ENCODE measurements around the gene CYRIA.

CYRIA gene

DNA sequence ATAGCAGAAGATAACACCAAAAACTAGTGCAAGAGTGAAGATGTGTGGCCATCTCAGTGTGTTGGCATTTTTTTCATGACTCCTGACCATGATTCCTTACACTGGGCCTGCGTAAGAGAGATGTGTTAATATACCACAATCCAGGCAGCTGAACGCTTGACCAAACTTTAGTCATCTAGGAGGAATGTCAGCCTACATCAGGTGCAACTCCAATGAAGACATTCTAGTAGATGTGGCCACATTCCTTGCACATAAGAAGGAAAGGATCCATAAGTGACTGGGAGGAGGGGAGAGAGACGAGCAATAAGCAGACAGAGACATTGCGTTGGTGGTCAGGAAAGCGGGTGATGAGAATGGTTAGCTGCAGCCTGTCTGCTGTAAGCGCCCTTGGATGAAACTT, 42.6 kb downstream of the CYRIA start:
- no peaks in the 10 kb centered on the region for H3K9me3 Mint-ChIP-seq

DNA sequence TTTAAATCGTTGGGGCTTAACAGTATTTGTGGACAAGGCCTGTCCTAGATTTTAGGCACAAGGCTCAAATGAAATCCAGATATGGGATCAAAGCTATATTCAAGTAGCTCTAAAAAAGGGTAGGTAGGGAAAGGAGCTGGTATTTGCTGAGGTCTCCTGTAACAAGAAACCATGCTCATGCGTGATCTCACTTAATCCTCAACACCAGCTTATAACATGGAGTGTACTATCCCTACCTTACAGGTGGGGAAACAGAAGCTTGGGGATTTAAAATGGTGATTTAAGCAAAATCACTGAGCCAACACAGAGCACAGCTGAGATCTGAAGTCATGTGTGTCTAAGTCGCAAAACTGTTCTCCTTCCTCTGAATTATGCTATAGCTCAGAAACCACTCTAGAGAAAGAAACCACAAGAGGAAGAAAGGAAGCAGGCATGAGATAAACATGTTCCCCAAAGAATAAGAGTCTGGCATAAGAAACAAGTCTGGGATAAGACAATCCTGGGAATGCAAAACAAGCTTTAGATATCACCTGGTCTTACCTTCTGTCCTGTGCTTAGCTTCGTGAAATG, 43.1 kb downstream of the CYRIA start:
- Mint-ChIP-seq H3K4me1 (peaks cover 42% of the 10 kb centered on the region), H3K36me3 (ENCODE audit: low read depth) (no peaks in the 10 kb centered on the region), H3K27me3 (no peaks in the 10 kb centered on the region), H3K9me3 (no peaks in the 10 kb centered on the region), H3K4me3 (no peak overlapping the region), H3K27ac (no peak overlapping the region)
- no peak for DNase-seq
- ATAC-seq = no peak

More for the DNA sequence above, 42.6 kb downstream of the CYRIA start:
- H3K4me1 Mint-ChIP-seq = peaks cover 48% of the 10 kb centered on the region
- ATAC-seq (no peak), DNase-seq (no peak)
- no peaks in the 10 kb centered on the region for H3K36me3 Mint-ChIP-seq (ENCODE audit: low read depth)
- H3K4me3 Mint-ChIP-seq = no peak overlapping the region
- no peaks in the 10 kb centered on the region for H3K27me3 Mint-ChIP-seq
- H3K27ac Mint-ChIP-seq = no peak overlapping the region

DNA sequence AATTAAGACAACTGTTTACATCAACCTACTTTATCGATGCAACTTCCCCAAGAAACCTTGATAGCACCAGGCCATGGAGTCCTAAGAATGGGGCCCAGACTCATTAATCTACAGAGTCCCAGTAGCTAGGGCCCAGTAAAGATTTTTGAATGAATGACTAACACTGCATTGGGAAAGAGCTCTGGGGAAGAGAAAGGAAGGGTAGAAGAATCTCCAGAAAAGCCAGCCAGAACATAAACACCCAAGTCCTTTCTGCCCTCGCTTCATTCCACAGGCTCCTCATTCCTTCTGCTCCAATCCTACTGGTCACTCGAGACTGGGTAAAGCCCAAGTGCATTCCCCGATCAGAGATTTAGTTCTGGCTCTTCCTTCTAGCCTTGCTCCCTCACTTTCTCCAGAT, 44.3 kb downstream of the CYRIA start:
- no peak overlapping the region for H3K4me3 Mint-ChIP-seq
- peaks cover 37% of the 10 kb centered on the region for H3K4me1 Mint-ChIP-seq
- H3K27me3 Mint-ChIP-seq = no peaks in the 10 kb centered on the region
- H3K9me3 Mint-ChIP-seq = no peaks in the 10 kb centered on the region
- no peaks in the 10 kb centered on the region for H3K36me3 Mint-ChIP-seq (ENCODE audit: low read depth)
- ATAC-seq (no peak), DNase-seq (no peak)
- H3K27ac Mint-ChIP-seq = no peak overlapping the region

DNA sequence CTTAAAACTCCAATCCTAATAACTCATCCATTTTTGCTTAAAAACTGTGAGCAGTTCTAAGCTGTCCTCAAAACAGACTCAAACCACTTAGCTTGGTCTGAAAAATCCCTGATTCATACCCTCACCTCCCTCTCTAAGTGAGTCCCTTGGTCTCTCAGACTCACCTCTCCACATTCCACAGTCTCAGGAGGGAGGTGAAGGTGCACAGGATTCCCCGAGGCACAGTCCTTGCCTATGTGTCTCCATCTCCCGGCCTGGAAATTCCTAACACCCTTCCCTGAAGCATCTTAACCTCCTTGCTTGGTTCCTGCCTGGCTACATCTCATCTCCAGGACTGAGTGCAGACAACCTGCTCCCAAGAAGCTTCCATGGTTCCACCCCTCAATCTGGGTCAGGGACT, 45.0 kb downstream of the CYRIA start:
- H3K4me3 Mint-ChIP-seq = no peak overlapping the region
- peaks cover 31% of the 10 kb centered on the region for H3K4me1 Mint-ChIP-seq
- H3K9me3 Mint-ChIP-seq = no peaks in the 10 kb centered on the region
- no peak for ATAC-seq
- H3K27me3 Mint-ChIP-seq = no peaks in the 10 kb centered on the region
- no peak overlapping the region for H3K27ac Mint-ChIP-seq
- H3K36me3 Mint-ChIP-seq (ENCODE audit: low read depth) = no peaks in the 10 kb centered on the region
- no peak for DNase-seq

DNA sequence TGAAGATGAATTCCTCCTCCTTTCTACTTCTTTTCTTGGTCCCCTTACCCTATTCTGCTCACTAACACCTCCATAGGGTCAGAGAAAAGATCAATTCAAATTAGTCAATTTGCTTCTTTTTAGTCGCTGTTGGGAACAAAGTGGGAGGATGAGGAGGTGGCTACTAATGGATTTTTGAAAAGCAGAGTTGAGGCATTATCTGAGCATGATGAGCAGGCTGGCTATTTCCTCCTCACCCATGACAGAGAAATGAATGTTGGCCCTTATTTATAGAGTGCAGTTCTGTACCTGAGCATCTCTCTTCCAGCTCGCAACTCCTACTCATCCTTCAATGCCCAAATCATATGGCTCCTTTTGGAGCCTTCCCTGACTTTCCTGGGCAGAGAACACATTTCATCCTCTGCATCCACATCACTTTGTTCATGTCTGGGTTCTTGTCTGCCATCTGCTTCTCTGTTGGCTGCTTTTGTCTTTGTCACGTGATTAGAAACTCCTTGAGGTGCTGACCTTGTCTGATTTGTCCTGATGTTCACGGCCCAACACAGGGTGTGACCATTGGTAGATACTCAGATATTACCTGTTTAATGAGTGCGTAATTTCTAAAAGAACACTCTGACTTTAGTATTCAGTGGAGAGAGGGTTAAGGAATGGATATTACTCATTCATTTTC, 45.9 kb downstream of the CYRIA start:
- Mint-ChIP-seq H3K27ac (no peak overlapping the region), H3K27me3 (no peaks in the 10 kb centered on the region), H3K4me3 (no peak overlapping the region)

DNA sequence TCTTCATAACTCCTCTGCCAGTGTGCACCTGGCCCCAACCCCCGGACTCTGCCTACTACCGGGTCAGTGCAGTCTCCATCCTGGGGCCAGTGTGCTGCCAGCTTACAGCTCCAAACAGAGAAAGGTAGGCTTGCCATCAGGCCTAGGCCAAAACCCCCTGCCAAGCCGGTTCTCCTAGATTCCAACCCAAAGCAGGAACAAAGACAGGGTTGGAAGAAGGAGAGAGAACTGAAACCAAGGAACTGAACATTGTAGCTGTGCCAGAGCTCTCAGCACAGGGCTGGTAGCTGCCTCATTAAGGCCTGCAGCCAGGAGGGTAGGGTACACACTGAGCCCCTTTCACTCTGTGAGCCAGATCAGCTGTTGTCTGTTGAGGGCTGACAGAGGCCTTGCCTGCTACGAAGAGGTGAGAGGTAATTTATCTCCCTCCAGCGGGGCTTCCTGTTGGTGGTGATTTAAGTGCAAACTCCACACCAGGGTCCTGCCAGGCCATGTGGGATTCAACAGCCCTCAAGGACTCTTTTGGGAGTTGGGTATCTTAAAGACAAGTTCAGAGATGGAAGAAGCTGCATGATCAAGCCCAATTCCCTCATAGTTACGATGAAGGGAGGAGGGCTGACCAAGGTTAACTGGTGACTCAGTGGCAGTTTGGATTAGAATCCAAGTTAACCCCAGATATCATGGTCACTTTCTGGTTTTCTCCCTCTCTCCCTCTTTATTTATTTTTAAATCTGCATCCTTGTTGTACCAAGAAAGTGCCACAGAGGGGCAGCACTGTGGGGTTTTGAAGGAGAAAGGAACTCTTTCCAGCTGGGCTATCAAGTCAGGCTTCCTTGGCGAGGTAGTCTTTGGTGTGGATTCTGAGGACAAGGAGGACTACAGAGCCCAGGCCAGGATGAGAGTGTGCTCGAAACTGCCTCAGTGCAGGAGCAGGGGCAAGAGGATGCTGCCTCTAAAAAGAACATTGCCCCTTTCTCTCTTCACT, 48.1 kb downstream of the CYRIA start:
- no peak overlapping the region for H3K27ac Mint-ChIP-seq
- H3K4me3 Mint-ChIP-seq = no peak overlapping the region
- peaks cover 6% of the 10 kb centered on the region for H3K4me1 Mint-ChIP-seq
- ATAC-seq = no peak
- no peak for DNase-seq
- no peaks in the 10 kb centered on the region for H3K36me3 Mint-ChIP-seq (ENCODE audit: low read depth)
- no peaks in the 10 kb centered on the region for H3K9me3 Mint-ChIP-seq
- H3K27me3 Mint-ChIP-seq = peaks cover 4% of the 10 kb centered on the region

More for the DNA sequence above, 45.9 kb downstream of the CYRIA start:
- Mint-ChIP-seq H3K4me1 (peaks cover 26% of the 10 kb centered on the region), H3K9me3 (no peaks in the 10 kb centered on the region), H3K36me3 (ENCODE audit: low read depth) (no peaks in the 10 kb centered on the region)
- ATAC-seq = no peak
- no peak for DNase-seq
